ENCODE results near the gene PLA1A.

PLA1A gene

GRCh38 chr3:119613872-119614271, 16.2 kb downstream of the PLA1A start:
- Mint-ChIP-seq H3K4me3 (no peak overlapping the region), H3K9me3 (no peaks in the 10 kb centered on the region)

GRCh38 chr3:119616056-119616455, 18.4 kb downstream of the PLA1A start:
- H3K27ac Mint-ChIP-seq: no peak overlapping the region
- ATAC-seq: no peak
- H3K27me3 Mint-ChIP-seq: peaks cover 44% of the 10 kb centered on the region
- no peak for DNase-seq
- H3K4me1 Mint-ChIP-seq: no peaks in the 10 kb centered on the region
- no peaks in the 10 kb centered on the region for H3K9me3 Mint-ChIP-seq
- no peak overlapping the region for H3K4me3 Mint-ChIP-seq

More at GRCh38 chr3:119613872-119614271, 16.2 kb downstream of the PLA1A start:
- DNase-seq: no peak
- Mint-ChIP-seq H3K4me1 (no peaks in the 10 kb centered on the region), H3K27me3 (peaks cover 60% of the 10 kb centered on the region), H3K27ac (no peak overlapping the region)
- no peak for ATAC-seq

GRCh38 chr3:119619094-119619493, 21.4 kb downstream of the PLA1A start:
- no peak for ATAC-seq
- no peak overlapping the region for H3K4me3 Mint-ChIP-seq
- H3K27ac Mint-ChIP-seq: no peak overlapping the region
- peaks cover 27% of the 10 kb centered on the region for H3K27me3 Mint-ChIP-seq
- no peak for DNase-seq
- no peaks in the 10 kb centered on the region for H3K9me3 Mint-ChIP-seq
- H3K4me1 Mint-ChIP-seq: no peaks in the 10 kb centered on the region

- H3K4me1 Mint-ChIP-seq: no peaks in the 10 kb centered on the region
- no peaks in the 10 kb centered on the region for H3K9me3 Mint-ChIP-seq
- ATAC-seq (no peak), DNase-seq (no peak)
- H3K27me3 Mint-ChIP-seq: peaks cover 38% of the 10 kb centered on the region
- no peak overlapping the region for H3K4me3 Mint-ChIP-seq
- no peak overlapping the region for H3K27ac Mint-ChIP-seq
These were observed 23.2 kb downstream of the PLA1A start for GRCh38 chr3:119620899-119621298.

GRCh38 chr3:119624002-119624720, 26.5 kb downstream of the PLA1A start:
- ATAC-seq (no peak), DNase-seq (no peak)
- H3K4me3 Mint-ChIP-seq: no peak overlapping the region
- H3K27ac Mint-ChIP-seq: peak overlapping the region in 1 of 2 donors; percentile 51
- H3K27me3 Mint-ChIP-seq: peaks cover 46% of the 10 kb centered on the region
- no peaks in the 10 kb centered on the region for H3K9me3 Mint-ChIP-seq
- peaks cover 23% of the 10 kb centered on the region for H3K4me1 Mint-ChIP-seq

- no peaks in the 10 kb centered on the region for H3K9me3 Mint-ChIP-seq
- ATAC-seq: no peak
- peaks cover 27% of the 10 kb centered on the region for H3K4me1 Mint-ChIP-seq
- H3K27me3 Mint-ChIP-seq: peaks cover 54% of the 10 kb centered on the region
- DNase-seq: no peak
- H3K27ac Mint-ChIP-seq: no peak overlapping the region
- no peak overlapping the region for H3K4me3 Mint-ChIP-seq
These were observed 27.9 kb downstream of the PLA1A start for GRCh38 chr3:119625451-119626153.

GRCh38 chr3:119626196-119626595, 28.5 kb downstream of the PLA1A start:
- H3K4me3 Mint-ChIP-seq: no peak overlapping the region
- no peak for ATAC-seq
- DNase-seq: no peak
- H3K27ac Mint-ChIP-seq: no peak overlapping the region
- H3K27me3 Mint-ChIP-seq: peaks cover 54% of the 10 kb centered on the region
- no peaks in the 10 kb centered on the region for H3K9me3 Mint-ChIP-seq
- peaks cover 27% of the 10 kb centered on the region for H3K4me1 Mint-ChIP-seq

GRCh38 chr3:119627461-119627860, 29.8 kb downstream of the PLA1A start:
- no peak for DNase-seq
- peak overlapping the region; percentile 36 to 62 for H3K27ac Mint-ChIP-seq
- peaks cover 27% of the 10 kb centered on the region for H3K4me1 Mint-ChIP-seq

GRCh38 chr3:119628390-119628789, 30.7 kb downstream of the PLA1A start:
- ATAC-seq: peak; percentile 98
- Mint-ChIP-seq H3K4me3 (peak overlapping the region; percentile 36 to 53), H3K27me3 (peaks cover 67% of the 10 kb centered on the region), H3K27ac (no peak overlapping the region), H3K9me3 (no peaks in the 10 kb centered on the region), H3K4me1 (peaks cover 27% of the 10 kb centered on the region)
- peak; percentile 25 to 77 for DNase-seq

More at GRCh38 chr3:119627461-119627860, 29.8 kb downstream of the PLA1A start:
- no peak for ATAC-seq
- Mint-ChIP-seq H3K4me3 (peak overlapping the region; percentile 13 to 45), H3K27me3 (peaks cover 59% of the 10 kb centered on the region), H3K9me3 (no peaks in the 10 kb centered on the region)

- Mint-ChIP-seq H3K4me1 (peaks cover 27% of the 10 kb centered on the region), H3K9me3 (no peaks in the 10 kb centered on the region), H3K27me3 (peaks cover 67% of the 10 kb centered on the region), H3K4me3 (no peak overlapping the region), H3K27ac (peak overlapping the region in 1 of 2 donors; percentile 48)
- peak; percentile 56 for ATAC-seq
- DNase-seq: peak in 1 of 2 donors; percentile 19
These were observed 31.2 kb downstream of the PLA1A start for GRCh38 chr3:119628816-119629445.

GRCh38 chr3:119630128-119630879, 32.6 kb downstream of the PLA1A start:
- ATAC-seq (no peak), DNase-seq (no peak)
- H3K9me3 Mint-ChIP-seq: no peaks in the 10 kb centered on the region
- H3K4me3 Mint-ChIP-seq: no peak overlapping the region
- H3K4me1 Mint-ChIP-seq: peaks cover 27% of the 10 kb centered on the region
- H3K27ac Mint-ChIP-seq: no peak overlapping the region
- peaks cover 61% of the 10 kb centered on the region for H3K27me3 Mint-ChIP-seq

- Mint-ChIP-seq H3K4me3 (no peak overlapping the region), H3K9me3 (no peaks in the 10 kb centered on the region), H3K4me1 (peaks cover 27% of the 10 kb centered on the region), H3K27me3 (peaks cover 55% of the 10 kb centered on the region), H3K27ac (peak overlapping the region in 1 of 2 donors; percentile 88)
- DNase-seq (no peak), ATAC-seq (no peak)
These were observed 33.2 kb downstream of the PLA1A start for GRCh38 chr3:119630880-119631329.

- Mint-ChIP-seq H3K4me1 (peaks cover 27% of the 10 kb centered on the region), H3K4me3 (no peak overlapping the region), H3K27me3 (peaks cover 49% of the 10 kb centered on the region), H3K9me3 (no peaks in the 10 kb centered on the region), H3K27ac (no peak overlapping the region)
- DNase-seq (no peak), ATAC-seq (no peak)
These were observed 33.8 kb downstream of the PLA1A start for GRCh38 chr3:119631516-119631915.

- DNase-seq: no peak
- no peak for ATAC-seq
- peaks cover 23% of the 10 kb centered on the region for H3K4me1 Mint-ChIP-seq
These were observed 34.5 kb downstream of the PLA1A start for GRCh38 chr3:119632216-119632615.

GRCh38 chr3:119632829-119633228, 35.1 kb downstream of the PLA1A start:
- no peak for ATAC-seq
- H3K4me1 Mint-ChIP-seq: peaks cover 21% of the 10 kb centered on the region
- no peaks in the 10 kb centered on the region for H3K9me3 Mint-ChIP-seq
- no peak for DNase-seq
- H3K27ac Mint-ChIP-seq: no peak overlapping the region
- H3K4me3 Mint-ChIP-seq: no peak overlapping the region
- peaks cover 36% of the 10 kb centered on the region for H3K27me3 Mint-ChIP-seq

More at GRCh38 chr3:119632216-119632615, 34.5 kb downstream of the PLA1A start:
- Mint-ChIP-seq H3K27me3 (peaks cover 42% of the 10 kb centered on the region), H3K27ac (peak overlapping the region in 1 of 2 donors; percentile 70), H3K4me3 (no peak overlapping the region), H3K9me3 (no peaks in the 10 kb centered on the region)
